HG03025 (cell line): ENCODE measurements around the gene MED28.

Source experiments
- ATAC-seq: cut with Tn5 transposase; IDR thresholded peaks from one replicate; pipeline ENCODE4 v1.9.1; 2021; ENCODE audit warnings: mild to moderate bottlenecking, moderate library complexity; ENCODE audit not compliant: unreplicated experiment, low FRiP score

MED28 gene

GRCh38 chr4:17664755-17665154 lies 50.3 kb downstream of the MED28 start:
- ATAC-seq, result peak; percentile 90

DNA sequence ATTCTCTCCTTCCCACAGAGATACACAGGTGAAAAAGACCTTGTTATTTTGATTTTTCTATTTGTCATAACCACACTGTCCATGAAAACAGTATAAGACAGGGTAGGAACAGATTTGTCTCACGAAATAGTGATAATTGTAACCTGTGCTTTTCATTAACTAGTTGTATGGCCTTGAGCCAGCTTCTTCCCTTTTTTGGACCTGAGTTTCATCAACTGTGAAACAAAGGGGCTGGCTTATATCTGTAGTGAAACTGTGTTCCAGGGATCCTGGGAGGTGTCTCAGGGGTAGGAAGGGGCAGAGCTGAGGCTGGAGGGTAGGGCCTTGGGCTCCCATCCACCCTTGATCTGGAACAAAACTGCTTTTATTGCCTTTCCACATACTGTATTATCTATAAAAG lies 50.9 kb downstream of the MED28 start:
- ATAC-seq, result no peak

- no peak for ATAC-seq
Observed at GRCh38 chr4:17665852-17666251, 51.4 kb downstream of the MED28 start.

DNA sequence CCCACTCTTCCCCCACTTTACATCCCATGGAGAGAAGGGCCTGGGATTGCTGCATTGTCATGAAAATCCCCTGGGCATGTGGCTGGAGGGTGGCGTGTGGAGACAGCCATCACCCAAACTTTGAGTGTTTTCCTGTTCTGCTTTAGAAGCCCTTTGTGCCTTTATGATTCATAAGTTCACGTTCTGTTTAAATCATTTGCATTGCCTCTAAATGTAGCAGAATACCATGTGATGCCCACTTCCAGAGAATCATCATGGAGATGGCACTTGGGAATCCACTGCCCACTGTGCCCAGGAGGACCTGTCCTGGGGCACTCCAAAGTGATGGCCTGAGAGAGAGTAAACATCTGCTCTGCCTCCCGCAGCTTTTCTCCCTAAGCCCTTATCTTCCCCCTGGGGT lies 52.8 kb downstream of the MED28 start:
- ATAC-seq, result no peak

- ATAC-seq, result no peak
Observed at GRCh38 chr4:17667653-17668201, 53.3 kb downstream of the MED28 start.

DNA sequence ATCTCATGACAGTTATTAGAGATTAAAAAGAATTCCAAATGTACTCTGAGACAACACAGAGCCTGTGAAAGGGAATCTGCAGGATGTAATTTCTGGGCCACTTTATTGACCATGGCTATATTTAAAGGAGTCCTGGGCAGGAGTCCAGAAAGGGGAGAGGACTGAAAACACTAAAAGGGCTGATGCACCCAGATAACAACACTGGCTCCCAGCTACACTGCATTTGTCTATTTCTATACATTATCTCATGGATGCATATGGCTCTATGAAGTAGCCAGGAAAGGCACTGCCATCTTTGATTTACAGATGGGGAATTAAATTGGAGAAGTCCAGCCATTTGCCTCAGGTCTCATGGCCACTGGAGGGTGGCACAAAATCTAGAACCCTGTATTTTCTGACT lies 56.0 kb downstream of the MED28 start:
- no peak for ATAC-seq

- ATAC-seq, result no peak
Observed at GRCh38 chr4:17680559-17681280, 66.3 kb downstream of the MED28 start.

DNA sequence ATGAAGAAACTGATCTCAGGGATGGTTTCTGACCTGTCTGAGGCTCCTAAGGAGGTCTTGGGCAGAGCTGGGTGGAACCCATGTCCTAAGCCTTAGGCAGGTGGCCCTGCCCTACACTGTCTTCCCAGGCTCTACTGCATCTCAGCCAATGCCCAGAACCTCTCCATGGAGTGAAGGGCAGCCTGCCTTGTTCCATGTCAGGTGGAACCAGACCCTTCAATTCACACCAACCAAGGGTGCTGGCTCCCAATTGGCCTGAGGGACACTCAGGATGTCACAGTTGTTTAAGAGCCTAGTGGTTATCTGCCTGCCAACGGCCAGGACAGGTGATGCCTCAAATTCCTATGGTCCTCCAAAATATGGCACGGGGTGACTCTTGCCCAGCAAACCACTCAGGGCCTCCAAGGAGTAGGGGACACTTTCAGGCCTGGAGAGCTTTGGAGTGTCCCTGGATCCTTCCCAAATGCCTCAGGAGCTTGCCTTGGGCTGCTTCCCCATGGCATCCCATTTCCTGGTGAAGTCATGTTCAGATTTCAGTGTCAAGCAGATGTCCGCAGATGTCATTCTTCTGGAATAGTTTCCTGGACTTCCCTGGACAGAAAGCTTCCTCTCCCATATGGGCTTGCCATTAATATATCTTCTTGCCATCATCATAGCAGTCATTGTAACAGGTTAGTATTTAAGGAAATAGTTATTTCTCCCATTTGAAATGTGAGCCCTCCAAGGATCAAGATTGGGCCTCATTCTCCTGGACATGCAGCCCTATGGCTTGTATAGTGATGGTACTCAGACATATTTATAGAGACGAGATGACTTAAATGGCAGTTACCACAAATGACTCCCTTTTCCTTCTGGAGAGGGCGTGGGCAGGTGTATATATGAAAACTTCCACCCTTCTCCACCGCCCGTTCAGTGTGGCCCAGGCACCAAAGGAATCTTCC lies 67.1 kb downstream of the MED28 start:
- ATAC-seq, result no peak

DNA sequence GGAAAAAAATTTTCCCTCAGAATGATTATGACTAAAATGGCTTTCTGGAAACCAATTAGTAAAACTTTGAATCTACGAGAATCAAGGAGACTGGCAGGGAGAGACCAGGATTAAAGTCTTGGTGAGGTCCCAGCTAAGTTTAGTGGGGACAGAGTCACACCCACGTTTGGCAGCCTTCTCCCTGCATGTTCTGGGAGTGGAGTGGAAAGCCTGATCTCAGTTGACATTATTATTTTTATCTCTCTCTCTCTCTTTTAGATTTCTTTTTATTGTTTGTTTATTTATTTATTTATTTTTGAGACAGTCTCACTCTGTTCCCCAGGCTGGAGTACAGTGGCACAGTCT lies 67.8 kb downstream of the MED28 start:
- no peak for ATAC-seq
